HG02759 (cell line): ENCODE data around the gene STAM.

ENCODE experiments used
- ATAC-seq: cut with Tn5 transposase; IDR thresholded peaks from one replicate; pipeline ENCODE4 v1.9.1; 2021; ENCODE audit warnings: mild to moderate bottlenecking, moderate library complexity; ENCODE audit not compliant: unreplicated experiment

The STAM gene

DNA sequence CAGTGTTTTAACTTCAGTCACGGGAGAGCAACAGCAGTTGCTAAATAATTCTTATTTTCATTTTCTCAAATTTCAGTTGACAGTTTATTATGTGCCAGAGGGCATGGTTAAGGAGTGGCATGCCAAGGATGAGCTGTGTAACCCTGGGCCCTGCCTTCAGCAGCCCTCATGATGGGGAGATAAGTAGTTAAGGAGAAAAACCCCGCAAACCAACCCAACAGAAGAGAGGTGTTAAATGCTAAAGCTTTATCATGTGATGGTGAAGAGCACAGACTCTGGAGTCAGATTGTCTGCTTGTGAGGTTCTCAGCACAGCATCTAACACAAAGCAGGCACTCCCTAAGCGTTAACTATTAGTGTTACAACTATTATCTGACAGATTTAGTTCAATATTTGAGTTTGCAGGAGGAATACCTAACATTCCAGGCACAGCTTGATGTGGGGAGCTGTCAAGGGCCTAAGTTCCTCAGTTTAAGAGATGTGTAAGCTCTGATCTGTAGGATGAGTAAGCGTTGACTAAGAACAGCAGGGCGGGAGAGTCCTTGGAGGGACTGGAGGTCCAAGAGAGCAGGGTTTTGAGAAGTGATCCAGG is 29.6 kb downstream of the STAM start:
- ATAC-seq, result no peak

DNA sequence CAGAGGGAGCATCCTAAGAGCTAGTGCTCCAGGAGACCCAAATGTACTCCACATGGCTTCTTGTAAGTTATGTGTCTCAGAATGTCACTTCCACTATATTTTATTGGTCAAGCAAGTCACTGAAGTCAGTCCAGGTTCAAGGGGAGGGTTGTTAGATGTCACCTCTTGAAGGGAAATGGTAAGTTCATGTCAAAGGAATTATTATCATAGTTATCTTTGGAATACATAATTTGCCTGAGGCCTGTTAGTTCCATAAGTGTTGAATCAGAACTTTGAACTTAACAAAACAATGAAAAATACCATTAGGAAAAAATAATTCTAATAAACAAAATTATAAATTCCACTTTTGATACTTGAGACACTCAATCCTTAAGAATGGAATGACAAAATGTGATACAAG is 30.6 kb downstream of the STAM start:
- ATAC-seq, result no peak

GRCh38 chr10:17675638-17676037 is 31.7 kb downstream of the STAM start:
- no peak for ATAC-seq

- no peak for ATAC-seq
Measured at GRCh38 chr10:17676919-17677318, 33.0 kb downstream of the STAM start.

DNA sequence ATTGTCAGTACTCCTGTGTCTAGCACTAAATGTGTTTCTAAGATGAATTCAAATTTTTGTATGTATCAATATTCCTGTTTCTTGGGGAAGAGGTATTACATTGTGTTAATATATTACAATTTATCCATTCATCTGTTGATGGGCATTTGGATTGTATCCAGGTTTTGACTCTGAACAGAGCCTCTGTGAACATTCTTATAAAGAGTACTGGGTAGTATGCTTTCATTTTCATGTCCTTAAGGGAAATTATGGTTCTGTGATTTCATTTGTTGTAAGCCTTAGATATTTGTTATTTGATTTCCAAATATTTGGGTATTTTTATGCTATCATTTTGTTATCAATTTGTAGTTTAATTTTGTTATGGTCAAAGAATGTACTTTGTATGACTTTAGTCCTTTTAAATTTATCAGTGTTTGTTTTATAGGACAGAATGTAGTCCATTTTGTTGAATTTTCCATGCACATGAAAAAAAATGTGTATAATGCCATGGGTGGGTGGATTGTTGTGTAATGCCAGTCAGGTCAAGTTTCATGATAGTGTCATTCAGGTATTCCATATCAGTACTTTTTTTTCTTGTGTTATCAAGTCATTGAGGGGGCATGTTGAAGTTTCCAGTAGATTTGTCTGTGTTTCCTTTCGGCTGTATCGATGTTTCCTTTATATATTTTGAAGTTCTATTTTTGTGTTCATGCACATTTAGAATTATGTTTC is 38.4 kb downstream of the STAM start:
- no peak for ATAC-seq

DNA sequence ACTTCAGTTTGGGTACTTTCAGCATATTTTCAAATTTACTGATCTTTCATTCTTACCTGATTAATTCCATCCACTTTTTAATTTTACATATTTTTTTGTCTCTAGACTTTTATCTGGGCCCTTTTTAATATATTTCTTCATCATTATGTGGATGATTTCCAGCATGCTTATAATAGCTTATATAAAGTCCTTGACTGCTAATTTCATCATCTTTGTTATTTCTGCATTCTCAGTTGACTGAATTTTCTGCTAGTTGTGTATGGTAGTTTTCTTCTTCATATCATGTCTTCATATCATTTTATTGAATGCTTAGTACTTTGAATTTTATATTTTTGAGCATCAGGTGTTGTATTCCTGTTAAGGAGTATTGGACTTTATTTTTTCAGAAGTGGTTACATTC is 39.6 kb downstream of the STAM start:
- no peak for ATAC-seq

DNA sequence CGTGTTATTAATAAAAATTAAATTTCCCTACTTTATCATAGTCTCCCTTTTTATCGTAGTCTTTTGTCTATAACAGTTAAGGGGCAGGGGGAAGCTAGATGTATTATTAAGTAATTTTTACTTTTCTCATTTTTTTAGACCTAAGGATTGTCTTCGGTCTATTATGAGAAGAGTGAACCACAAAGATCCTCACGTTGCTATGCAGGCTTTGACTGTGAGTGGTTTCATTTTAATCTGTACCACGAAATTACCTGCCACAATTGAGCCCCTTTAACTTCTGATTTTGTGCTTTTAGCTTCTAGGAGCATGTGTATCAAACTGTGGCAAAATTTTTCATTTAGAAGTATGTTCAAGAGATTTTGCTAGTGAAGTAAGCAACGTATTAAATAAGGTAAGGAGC is 40.6 kb downstream of the STAM start:
- peak; percentile 61 for ATAC-seq

GRCh38 chr10:17685233-17685840 is 41.4 kb downstream of the STAM start:
- peak; percentile 84 for ATAC-seq

DNA sequence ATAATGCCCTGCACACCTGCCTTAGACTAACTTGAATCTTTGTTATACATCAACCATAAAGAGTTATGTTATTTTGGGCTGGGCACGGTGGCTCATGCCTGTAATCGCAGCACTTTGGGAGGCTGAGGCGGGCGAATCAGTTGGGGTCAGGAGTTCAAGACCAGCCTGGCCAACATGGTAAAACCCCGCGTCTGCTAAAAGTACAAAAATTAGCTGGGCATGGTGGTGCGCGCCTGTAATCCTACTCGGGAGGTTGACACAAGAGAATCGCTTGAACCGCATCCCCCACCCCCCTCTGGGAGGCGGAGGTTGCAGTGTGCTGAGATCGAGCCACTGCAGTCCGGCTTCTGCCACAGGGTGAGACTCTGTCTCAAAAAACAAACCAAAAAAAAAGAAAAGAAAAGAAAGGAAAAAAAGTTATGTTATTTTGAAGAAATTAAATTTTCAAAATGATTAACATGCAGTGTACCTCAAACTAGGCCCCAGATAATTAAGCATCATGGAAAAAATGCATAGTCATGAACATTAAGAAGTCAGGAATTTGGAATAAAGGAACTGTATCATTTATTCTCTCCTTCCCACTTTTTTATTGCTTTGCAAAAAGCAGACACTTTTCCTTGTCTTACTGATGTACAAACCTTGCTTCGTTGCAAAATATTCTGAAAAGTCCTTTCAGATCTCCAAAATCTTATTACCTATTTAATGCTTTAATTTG is 43.3 kb downstream of the STAM start:
- no peak for ATAC-seq

DNA sequence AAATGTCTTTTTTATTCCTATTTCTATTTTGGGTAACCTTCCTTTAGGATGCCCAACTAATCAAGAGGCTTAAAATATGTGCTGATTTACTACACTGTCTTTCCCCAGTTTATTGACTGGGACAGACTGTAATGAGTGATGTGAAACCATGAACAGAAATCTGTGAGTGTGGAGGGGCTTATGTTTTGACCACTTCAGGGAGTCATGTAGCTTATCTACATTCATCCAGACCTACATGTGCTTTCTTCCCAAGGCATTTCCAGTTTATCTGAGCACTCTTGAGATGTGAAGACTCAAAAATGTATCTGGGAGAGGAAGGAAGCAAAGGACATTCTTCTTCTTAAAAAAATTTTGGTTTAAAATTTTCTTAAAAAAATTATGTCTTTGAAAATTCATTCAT is 45.2 kb downstream of the STAM start:
- ATAC-seq, result no peak

- ATAC-seq, result no peak
Measured at GRCh38 chr10:17693009-17693408, 49.1 kb downstream of the STAM start.

- ATAC-seq, result no peak
Measured at GRCh38 chr10:17698696-17699095, 54.7 kb downstream of the STAM start.

- no peak for ATAC-seq
Measured at GRCh38 chr10:17701301-17701700, 57.4 kb downstream of the STAM start.

DNA sequence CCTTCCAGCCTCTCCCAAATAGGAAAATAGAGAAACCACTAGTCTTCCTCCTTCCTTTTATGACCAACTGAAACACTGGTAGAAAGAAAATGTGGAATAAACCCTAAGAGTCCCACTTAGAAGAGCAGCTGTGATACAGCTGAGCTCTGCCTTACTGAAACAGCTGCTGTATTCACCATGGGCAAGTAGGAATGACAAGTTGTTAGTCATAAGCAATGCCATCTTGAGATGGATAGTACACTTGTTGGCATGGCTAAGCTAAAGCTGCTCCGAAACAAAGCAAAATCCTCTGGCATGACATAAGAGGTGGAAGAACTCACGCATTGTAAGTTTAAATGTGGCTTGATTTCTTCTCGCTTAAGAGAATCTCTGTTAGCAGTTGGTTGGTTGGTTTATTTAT is 59.8 kb downstream of the STAM start:
- no peak for ATAC-seq

GRCh38 chr10:17708821-17709220 is 64.9 kb downstream of the STAM start:
- ATAC-seq, result no peak

DNA sequence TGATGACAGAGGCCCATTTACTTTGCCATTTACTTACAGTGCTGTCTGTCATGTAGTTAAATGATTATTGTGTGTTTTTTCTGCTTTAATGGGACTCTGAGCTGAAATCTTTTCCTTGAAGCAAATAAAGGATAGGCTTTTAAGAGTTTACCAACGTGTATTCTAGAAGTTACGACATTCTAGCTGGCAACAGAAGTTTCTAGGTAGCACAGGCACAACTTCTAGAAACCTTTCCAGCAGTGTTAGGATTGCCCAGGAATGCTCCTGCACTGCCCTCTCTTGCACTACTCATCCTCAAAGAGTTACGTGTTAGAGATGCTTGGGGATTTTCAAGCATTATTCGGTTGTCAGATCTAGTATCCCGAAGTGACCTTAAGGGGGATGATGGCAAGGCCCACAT is 65.5 kb downstream of the STAM start:
- no peak for ATAC-seq

GRCh38 chr10:17710181-17710580 is 66.2 kb downstream of the STAM start:
- no peak for ATAC-seq

DNA sequence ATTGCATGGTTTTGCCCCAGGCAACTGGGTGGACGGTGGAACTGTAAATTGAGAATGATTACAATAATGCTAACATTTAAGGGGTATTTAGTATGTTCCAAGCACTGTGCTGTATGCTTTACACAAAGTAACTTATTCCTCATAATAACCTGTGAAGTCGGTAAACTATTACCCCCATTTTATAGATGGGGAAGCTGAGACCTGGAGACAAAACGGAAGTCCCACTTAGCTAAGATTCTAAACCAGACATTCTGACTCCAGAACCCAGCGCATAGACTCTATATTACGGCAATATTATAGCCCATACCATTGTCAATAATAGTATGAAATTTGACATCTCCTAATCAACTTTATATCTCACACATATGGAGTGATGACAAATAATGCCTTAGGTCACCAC is 68.1 kb downstream of the STAM start:
- no peak for ATAC-seq

GRCh38 chr10:17712717-17713471 is 68.9 kb downstream of the STAM start:
- no peak for ATAC-seq

GRCh38 chr10:17713758-17714157 is 69.8 kb downstream of the STAM start:
- no peak for ATAC-seq

DNA sequence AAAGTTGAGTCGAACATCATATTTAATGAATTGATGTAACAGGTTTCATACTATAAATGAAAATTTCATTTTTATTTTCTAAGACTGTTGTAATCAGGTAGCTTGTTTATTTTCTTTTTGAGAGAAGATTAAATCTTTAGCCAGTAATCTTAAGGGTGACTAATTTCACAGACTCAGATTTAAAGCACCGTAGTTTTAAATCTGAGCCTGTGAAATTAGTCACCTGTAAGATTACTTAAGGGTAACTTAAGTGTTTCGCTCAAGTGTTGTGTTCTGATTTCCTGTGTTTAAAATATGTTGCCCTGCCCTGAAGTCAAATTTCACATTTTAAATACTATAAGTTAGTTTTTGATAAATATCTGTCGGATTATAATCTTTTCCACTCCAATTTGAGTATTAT is 72.2 kb downstream of the STAM start:
- ATAC-seq, result no peak
